GM21529 (cell line): ENCODE measurements around the gene BPI.
"Not testable (repeated sequence)": the region's sequence is repeated elsewhere in the genome, so short reads cannot be mapped to it uniquely, and the experiment has no call there.

Experiments
- ATAC-seq: cut with Tn5 transposase; IDR thresholded peaks from one replicate; pipeline ENCODE4 v1.9.1; 2021; ENCODE audit not compliant: unreplicated experiment

BPI gene

DNA sequence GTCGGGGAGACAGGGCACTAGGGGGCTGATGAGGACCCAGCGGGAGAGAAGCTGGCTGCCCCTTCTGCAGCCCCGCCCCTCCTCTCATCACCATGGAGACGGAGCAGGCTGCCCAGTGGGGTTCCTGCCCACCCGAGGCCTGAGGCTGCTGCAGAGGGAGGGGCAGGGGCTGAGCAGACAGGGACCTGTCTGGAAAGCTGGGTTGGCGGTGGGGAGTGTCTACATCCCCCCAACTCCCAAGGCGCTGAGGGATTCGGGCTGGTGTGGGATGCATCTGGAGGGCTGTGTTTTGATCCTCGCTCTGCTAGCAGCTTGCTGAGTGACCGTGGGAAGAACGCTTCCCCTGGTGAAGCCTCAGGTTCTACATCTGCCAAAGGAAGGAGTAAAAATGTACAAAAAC lies 1.2 kb upstream of the BPI start:
- ATAC-seq = no peak

DNA sequence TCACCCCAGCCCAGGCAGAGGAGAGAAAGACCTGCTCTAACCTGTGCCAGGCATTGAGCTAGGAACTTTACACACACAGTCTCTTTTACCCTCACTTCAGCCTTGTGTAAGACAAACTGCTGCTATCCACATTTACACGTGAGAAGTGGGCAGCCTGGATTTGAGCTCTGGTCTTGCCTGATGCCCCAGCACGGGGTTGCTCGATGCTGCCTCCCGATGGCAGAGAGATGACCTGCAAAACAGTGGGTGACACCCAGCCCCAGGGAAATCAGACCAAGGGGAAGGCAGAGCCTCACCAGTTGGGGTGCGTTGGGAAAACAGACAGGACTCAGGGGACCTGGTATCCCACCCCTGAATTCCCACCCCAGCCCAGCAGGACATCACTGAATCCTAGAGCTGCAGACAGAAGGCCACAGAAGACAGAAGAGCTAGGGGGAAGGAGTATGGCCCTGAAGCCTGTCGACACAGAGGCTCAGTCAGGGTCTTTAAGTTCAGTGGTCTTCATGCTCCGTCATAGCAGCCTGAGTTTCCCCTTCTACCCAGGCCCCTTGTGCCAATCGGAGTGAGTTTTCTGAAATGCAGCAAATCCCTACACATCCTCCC lies 990 bp downstream of the BPI start:
- no peak for ATAC-seq

DNA sequence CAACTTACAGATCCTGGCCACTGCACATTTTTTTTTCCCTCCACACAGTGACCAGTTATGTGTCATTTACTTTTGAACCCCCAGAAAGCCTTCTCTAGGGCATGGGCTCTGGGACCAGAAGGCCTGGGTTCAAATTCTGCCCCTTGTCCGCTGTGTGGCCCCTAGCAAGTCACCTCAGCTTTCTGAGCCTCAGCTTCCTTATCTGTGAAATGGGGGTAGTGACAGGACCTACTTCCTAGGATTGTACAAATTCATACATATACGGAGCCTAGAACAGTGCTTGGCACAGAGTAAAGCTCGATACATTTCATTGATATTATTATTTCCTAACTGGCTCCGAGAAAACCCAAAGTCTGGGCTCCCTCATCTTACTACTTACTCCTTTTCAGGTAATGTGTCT lies 1.6 kb downstream of the BPI start:
- ATAC-seq = no peak

GRCh38 chr20:38306379-38306778 lies 2.4 kb downstream of the BPI start:
- ATAC-seq = no peak

DNA sequence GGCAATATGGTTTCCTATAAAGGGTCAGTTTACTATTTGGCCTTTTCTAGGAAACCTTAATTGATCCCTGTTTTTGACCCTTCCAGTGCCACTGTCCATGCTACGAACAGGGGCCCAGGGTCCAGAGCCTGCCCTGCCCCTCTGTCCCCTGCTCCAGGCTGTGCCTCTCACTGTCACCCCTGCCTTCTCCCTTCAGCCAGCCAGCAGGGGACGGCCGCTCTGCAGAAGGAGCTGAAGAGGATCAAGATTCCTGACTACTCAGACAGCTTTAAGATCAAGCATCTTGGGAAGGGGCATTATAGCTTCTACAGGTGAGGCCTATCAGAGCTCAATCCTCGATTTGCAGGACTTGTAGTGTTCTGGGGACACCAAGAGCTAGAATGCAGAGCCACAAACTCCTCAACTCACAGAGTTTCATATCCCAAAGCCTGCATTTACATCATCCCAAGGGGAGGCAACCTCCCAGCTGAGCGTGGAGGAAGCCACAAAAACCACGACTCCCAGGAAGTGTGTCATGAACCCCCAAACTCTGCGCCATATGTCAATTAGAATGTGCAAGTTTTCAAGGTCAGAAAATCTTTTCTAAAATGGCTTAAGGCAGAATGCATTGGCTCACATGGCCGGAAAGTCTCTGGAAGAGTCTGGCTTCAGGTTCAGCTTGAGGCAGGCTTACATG lies 3.6 kb downstream of the BPI start:
- no peak for ATAC-seq

- ATAC-seq = no peak
Measured at GRCh38 chr20:38308047-38308438, 4.1 kb downstream of the BPI start.

- ATAC-seq = no peak
Measured at GRCh38 chr20:38308447-38308846, 4.5 kb downstream of the BPI start.

DNA sequence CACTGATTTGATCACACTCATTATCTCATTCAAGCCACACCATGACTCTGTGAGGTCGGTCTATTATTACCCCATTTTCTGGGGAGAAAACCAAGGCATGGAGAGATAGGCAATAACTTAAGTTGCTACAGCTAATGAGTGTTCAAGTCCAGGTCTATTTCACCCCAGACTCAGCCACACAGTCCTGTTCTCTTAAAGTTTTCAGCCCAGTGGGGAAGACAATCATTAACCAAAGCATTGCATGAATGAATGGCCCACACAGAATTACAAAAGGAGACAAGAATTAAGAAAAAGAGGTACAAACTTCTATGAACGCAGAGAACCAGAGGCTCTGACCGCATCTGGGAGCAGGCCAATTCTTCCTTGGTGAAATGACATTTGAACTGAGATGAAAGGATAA lies 7.1 kb downstream of the BPI start:
- ATAC-seq = no peak

- ATAC-seq = no peak
Measured at GRCh38 chr20:38311491-38311890, 7.5 kb downstream of the BPI start.

GRCh38 chr20:38313676-38314075 lies 9.7 kb downstream of the BPI start:
- no peak for ATAC-seq

- ATAC-seq = not testable (repeated sequence)
Measured at GRCh38 chr20:38314350-38314749, 10.4 kb downstream of the BPI start.

- no peak for ATAC-seq
Measured at GRCh38 chr20:38315290-38315966, 11.5 kb downstream of the BPI start.

DNA sequence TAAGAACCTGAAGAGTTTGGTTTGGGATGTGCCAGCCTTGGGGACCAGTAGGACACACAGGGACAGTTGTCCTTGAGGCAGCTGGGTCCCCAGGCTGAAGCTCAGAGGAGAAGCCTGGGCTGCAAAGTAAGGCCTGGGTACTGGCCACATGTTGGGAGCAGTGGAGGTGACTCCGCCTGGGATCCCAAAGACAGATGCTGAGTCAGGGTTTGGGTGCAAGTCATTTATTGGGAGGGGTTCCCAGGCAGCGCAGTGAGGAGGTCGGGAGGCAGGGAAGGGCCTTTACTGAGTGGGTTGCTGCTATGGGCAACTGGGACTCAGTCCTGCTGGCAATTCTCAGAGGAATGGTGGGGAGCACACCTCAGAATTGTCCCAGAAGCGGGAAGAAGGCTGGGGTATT lies 12.4 kb downstream of the BPI start:
- no peak for ATAC-seq

- ATAC-seq = no peak
Measured at GRCh38 chr20:38317422-38317821, 13.5 kb downstream of the BPI start.

DNA sequence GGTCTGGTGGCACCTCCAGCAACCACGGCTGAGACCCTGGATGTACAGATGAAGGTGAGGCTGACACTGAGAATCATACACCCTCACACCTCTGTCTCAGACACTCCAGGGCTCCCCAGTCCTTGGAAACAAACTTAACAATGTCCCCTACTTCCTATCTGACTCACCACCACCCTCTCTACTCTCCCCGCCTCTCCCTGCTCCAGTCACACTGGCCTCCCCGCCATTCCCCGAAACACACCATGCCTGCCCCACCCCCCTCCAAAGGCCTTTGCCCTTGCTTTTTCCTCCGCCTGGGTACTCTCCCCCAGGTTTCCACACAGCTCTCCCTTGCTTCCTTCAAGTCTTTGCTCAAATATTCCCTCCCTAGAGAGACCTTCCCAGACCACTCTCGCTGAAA lies 16.3 kb downstream of the BPI start:
- no peak for ATAC-seq

GRCh38 chr20:38321959-38322598 lies 18.1 kb downstream of the BPI start:
- no peak for ATAC-seq

- no peak for ATAC-seq
Measured at GRCh38 chr20:38324159-38324558, 20.2 kb downstream of the BPI start.

DNA sequence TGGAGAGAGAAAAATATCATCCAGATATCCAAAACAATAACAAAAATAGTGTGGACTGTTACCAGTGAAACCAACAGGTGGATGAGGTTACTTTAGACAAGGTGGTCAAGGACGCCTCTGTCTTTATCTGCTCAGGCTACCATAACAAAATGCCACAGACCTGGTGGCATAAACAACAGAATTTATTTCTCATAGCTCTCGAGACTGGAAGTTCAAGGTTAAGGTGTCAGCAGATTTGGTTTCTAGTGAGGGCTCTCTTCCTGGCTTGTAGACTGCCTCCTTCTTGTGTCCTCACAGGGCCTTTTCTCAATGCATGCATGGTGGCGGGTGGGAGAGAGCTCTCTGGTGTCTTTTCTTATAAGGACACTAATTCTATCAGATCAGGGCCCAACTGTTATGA lies 21.2 kb downstream of the BPI start:
- no peak for ATAC-seq

- ATAC-seq = no peak
Measured at GRCh38 chr20:38325905-38326304, 21.9 kb downstream of the BPI start.

- ATAC-seq = no peak
Measured at GRCh38 chr20:38326309-38326708, 22.4 kb downstream of the BPI start.

DNA sequence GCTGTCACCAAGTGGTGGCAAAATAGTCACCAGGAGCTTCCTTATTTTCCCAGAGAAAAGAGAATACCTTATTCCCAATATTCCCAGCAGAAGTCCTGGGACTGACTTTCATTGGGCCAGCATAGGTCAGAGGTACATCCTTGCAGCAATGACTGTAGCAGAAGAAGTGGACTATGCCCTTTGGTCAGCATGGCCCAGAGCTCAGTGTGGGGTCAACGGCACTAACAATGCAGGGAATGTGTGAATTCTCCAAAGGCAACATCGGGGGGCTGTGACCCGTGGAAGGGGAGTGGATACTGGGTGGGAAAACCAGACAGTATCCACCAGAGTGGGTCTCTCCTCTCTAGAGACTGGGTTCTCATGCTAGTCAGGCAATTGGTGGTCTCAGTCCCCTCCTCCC lies 26.7 kb downstream of the BPI start:
- no peak for ATAC-seq

GRCh38 chr20:38331245-38331644 lies 27.3 kb downstream of the BPI start:
- ATAC-seq = no peak
